ENCODE measurements around the gene TPM1. TPM values are rescaled to one million over a fixed set of nuclear protein-coding genes. Genes with fewer than 3 reads are reported as not detected.

The TPM1 gene
- total RNA-seq, 1 donor from 2014 or later = 10.6 TPM

- DNase-seq = no peak
- Mint-ChIP-seq H3K27me3 (peaks cover 6% of the 10 kb centered on the region), H3K4me1 (peaks cover 7% of the 10 kb centered on the region), H3K4me3 (no peak overlapping the region), H3K9me3 (no peaks in the 10 kb centered on the region), H3K36me3 (ENCODE audit: low read depth) (no peaks in the 10 kb centered on the region), H3K27ac (no peak overlapping the region)
- intact Hi-C loops (cut with micrococcal nuclease) = no loop called here
Observed at GRCh38 chr15:63073497-63074172, 31.1 kb downstream of the TPM1 start.

GRCh38 chr15:63075015-63075983 is 32.8 kb downstream of the TPM1 start:
- H3K4me1 Mint-ChIP-seq = peaks cover 7% of the 10 kb centered on the region
- no peak overlapping the region for H3K27ac Mint-ChIP-seq
- no peak overlapping the region for H3K4me3 Mint-ChIP-seq
- no peaks in the 10 kb centered on the region for H3K9me3 Mint-ChIP-seq
- intact Hi-C loops (cut with micrococcal nuclease) = no loop called here
- peaks cover 10% of the 10 kb centered on the region for H3K27me3 Mint-ChIP-seq
- no peaks in the 10 kb centered on the region for H3K36me3 Mint-ChIP-seq (ENCODE audit: low read depth)
- no peak for DNase-seq

- Mint-ChIP-seq H3K9me3 (no peaks in the 10 kb centered on the region), H3K4me1 (peaks cover 7% of the 10 kb centered on the region), H3K4me3 (no peak overlapping the region), H3K36me3 (ENCODE audit: low read depth) (no peaks in the 10 kb centered on the region), H3K27ac (no peak overlapping the region), H3K27me3 (peaks cover 10% of the 10 kb centered on the region)
- no peak for DNase-seq
- intact Hi-C loops (cut with micrococcal nuclease) = no loop called here
Observed at GRCh38 chr15:63075984-63076713, 33.6 kb downstream of the TPM1 start.

- Mint-ChIP-seq H3K4me3 (no peak overlapping the region), H3K9me3 (no peaks in the 10 kb centered on the region), H3K27me3 (peaks cover 10% of the 10 kb centered on the region), H3K27ac (no peak overlapping the region), H3K4me1 (peaks cover 7% of the 10 kb centered on the region), H3K36me3 (ENCODE audit: low read depth) (no peaks in the 10 kb centered on the region)
- DNase-seq = no peak
- intact Hi-C loops (cut with micrococcal nuclease) = no loop called here
Observed at GRCh38 chr15:63076714-63077046, 34.1 kb downstream of the TPM1 start.

GRCh38 chr15:63077952-63078351 is 35.4 kb downstream of the TPM1 start:
- H3K27ac Mint-ChIP-seq = no peak overlapping the region
- H3K9me3 Mint-ChIP-seq = no peaks in the 10 kb centered on the region
- no peaks in the 10 kb centered on the region for H3K36me3 Mint-ChIP-seq (ENCODE audit: low read depth)
- no peak overlapping the region for H3K4me3 Mint-ChIP-seq
- peaks cover 11% of the 10 kb centered on the region for H3K27me3 Mint-ChIP-seq
- no peak for DNase-seq
- intact Hi-C loops (cut with micrococcal nuclease) = no loop called here
- peaks cover 7% of the 10 kb centered on the region for H3K4me1 Mint-ChIP-seq

GRCh38 chr15:63079947-63080626 is 37.5 kb downstream of the TPM1 start:
- no peak for DNase-seq
- no peaks in the 10 kb centered on the region for H3K36me3 Mint-ChIP-seq (ENCODE audit: low read depth)
- H3K4me3 Mint-ChIP-seq = no peak overlapping the region
- no peaks in the 10 kb centered on the region for H3K9me3 Mint-ChIP-seq
- intact Hi-C loops (cut with micrococcal nuclease) = no loop called here
- peaks cover 7% of the 10 kb centered on the region for H3K4me1 Mint-ChIP-seq
- H3K27ac Mint-ChIP-seq = no peak overlapping the region
- peaks cover 13% of the 10 kb centered on the region for H3K27me3 Mint-ChIP-seq

DNA sequence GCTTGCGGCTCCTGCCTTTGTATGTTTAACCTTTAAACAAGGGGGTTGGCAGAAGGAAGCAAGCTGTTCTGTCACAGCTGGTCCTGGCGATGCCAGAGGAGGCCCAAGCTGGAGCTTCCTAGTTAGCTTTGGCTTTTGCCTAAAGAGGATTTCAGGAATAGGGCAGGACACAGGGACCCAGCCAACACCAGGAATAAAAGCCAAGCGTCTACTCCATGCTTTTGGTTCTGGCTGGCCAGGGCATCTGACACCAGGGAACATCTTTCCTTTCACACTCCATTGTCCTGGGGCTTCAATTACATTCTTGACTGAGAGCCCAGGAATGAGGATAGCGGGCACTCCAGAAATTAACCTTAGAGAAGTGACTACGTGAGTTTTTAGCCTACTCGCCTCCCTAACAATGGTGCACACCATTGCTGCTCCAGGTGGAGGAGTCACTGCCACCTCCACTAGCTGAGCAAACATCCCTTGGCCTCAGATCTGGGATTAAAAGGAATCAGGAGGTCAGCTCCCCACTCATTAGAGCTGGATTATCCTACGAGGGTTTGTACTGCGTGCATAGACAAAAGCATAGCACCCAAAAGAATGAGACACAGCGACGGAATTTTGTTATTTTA is 38.2 kb downstream of the TPM1 start:
- Mint-ChIP-seq H3K4me3 (no peak overlapping the region), H3K9me3 (no peaks in the 10 kb centered on the region), H3K27me3 (peaks cover 13% of the 10 kb centered on the region), H3K27ac (no peak overlapping the region), H3K4me1 (peaks cover 5% of the 10 kb centered on the region), H3K36me3 (ENCODE audit: low read depth) (no peaks in the 10 kb centered on the region)
- no peak for DNase-seq
- intact Hi-C loops (cut with micrococcal nuclease) = no loop called here

DNA sequence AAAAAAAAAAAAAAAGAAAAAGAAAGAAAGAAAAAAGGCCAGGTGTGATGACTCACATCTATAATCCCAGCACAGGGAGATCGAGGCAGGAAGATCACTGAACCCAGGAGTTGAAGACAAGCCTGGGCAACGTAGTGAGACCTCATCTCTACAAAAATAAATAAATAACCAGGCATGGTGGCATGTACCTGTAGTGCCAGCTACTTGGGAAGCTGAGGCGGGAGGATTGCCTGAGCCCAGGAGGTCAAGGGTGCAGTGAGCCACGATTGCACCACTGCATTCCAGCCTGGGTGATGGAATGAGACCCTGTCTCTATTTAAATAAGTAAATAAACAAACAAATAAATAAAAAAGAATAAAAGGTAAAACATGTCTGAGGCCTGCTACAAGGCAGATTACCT is 39.8 kb downstream of the TPM1 start:
- no peak overlapping the region for H3K4me3 Mint-ChIP-seq
- no peaks in the 10 kb centered on the region for H3K9me3 Mint-ChIP-seq
- no peaks in the 10 kb centered on the region for H3K36me3 Mint-ChIP-seq (ENCODE audit: low read depth)
- H3K27me3 Mint-ChIP-seq = peaks cover 17% of the 10 kb centered on the region
- no peak for DNase-seq
- no peak overlapping the region for H3K27ac Mint-ChIP-seq
- no peaks in the 10 kb centered on the region for H3K4me1 Mint-ChIP-seq
- intact Hi-C loops (cut with micrococcal nuclease) = no loop called here

DNA sequence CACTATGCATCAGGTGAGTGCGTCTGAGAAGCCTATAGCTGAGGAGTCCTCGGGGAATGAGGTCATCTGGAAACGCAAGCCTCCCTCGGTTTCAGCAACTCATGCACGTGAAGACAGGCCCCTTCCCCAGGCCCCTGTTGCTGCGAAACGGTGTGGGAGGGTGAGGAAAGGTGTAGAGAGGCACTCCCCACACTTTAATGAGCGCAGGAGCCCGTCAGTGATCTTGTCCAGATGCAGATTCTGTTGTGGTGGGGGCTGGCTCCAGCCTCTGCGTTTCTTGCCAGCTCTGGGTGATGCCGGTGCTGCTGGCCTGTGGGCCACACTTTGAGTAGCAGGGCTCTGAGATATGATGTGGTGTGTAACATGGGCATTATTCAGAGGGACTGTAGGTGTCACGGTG is 40.5 kb downstream of the TPM1 start:
- Mint-ChIP-seq H3K36me3 (ENCODE audit: low read depth) (no peaks in the 10 kb centered on the region), H3K4me1 (no peaks in the 10 kb centered on the region), H3K27me3 (peaks cover 14% of the 10 kb centered on the region), H3K27ac (no peak overlapping the region), H3K9me3 (no peaks in the 10 kb centered on the region), H3K4me3 (no peak overlapping the region)
- intact Hi-C loops (cut with micrococcal nuclease) = no loop called here
- no peak for DNase-seq

- H3K4me1 Mint-ChIP-seq = no peaks in the 10 kb centered on the region
- no peak overlapping the region for H3K4me3 Mint-ChIP-seq
- no peaks in the 10 kb centered on the region for H3K36me3 Mint-ChIP-seq (ENCODE audit: low read depth)
- intact Hi-C loops (cut with micrococcal nuclease) = no loop called here
- H3K9me3 Mint-ChIP-seq = no peaks in the 10 kb centered on the region
- no peak overlapping the region for H3K27ac Mint-ChIP-seq
- DNase-seq = no peak
- H3K27me3 Mint-ChIP-seq = peaks cover 11% of the 10 kb centered on the region
Observed at GRCh38 chr15:63083541-63083940, 41.0 kb downstream of the TPM1 start.

GRCh38 chr15:63084806-63085205 is 42.3 kb downstream of the TPM1 start:
- Mint-ChIP-seq H3K36me3 (ENCODE audit: low read depth) (no peaks in the 10 kb centered on the region), H3K27ac (no peak overlapping the region), H3K27me3 (peaks cover 7% of the 10 kb centered on the region), H3K4me1 (no peaks in the 10 kb centered on the region), H3K9me3 (no peaks in the 10 kb centered on the region), H3K4me3 (no peak overlapping the region)
- no peak for DNase-seq
- intact Hi-C loops (cut with micrococcal nuclease) = no loop called here

GRCh38 chr15:63085289-63085688 is 42.7 kb downstream of the TPM1 start:
- Mint-ChIP-seq H3K9me3 (no peaks in the 10 kb centered on the region), H3K4me3 (no peak overlapping the region), H3K27ac (no peak overlapping the region), H3K36me3 (ENCODE audit: low read depth) (no peaks in the 10 kb centered on the region), H3K27me3 (peaks cover 7% of the 10 kb centered on the region), H3K4me1 (no peaks in the 10 kb centered on the region)
- intact Hi-C loops (cut with micrococcal nuclease) = no loop called here
- DNase-seq = no peak

- Mint-ChIP-seq H3K4me3 (no peak overlapping the region), H3K27me3 (peaks cover 7% of the 10 kb centered on the region), H3K9me3 (no peaks in the 10 kb centered on the region), H3K36me3 (ENCODE audit: low read depth) (no peaks in the 10 kb centered on the region), H3K27ac (no peak overlapping the region), H3K4me1 (no peaks in the 10 kb centered on the region)
- DNase-seq = no peak
- intact Hi-C loops (cut with micrococcal nuclease) = no loop called here
Observed at GRCh38 chr15:63086271-63086670, 43.7 kb downstream of the TPM1 start.

Measured in activated CD4-positive, alpha-beta T cell treated with anti-CD3 and anti-CD28 coated beads, Interleukin-2, amount 10 ng/mL, durations not matched to agents 24 days and 14 days (primary cell).